HepG2 (cell line): Measurements from ENCODE around the gene CNNM1. TPM values are rescaled to one million over a fixed set of nuclear protein-coding genes. Genes with fewer than 3 reads are reported as not detected.

Experiments
- ATAC-seq: fragments of 200-7000 bp; cut with Tn5 transposase; 3 replicates; pipeline ENCODE4 v1.9.1; 2020; ENCODE audit warnings: mild to moderate bottlenecking, moderate library complexity
- BruUV-seq: library from RNA; stranded (reverse); fragments of 400-500 nt; replicated peaks from 2 replicates; lab custom pipeline; 2021; lab: Mats Ljungman, UMichigan
- CTCF ChIA-PET: fragments of 300-600 bp; formaldehyde crosslinking; extraction: SDS; loops from one replicate; lab custom pipeline; 2021; ENCODE audit warnings: low total read pairs, inconsistent platforms, low intra/inter-chr PET ratio; lab: Yijun Ruan, JAX
- POLR2A ChIA-PET: fragments of 350-600 bp; sonication (Branson Sonifier 250); formaldehyde crosslinking; loops from one replicate; lab custom pipeline; 2020; ENCODE audit warnings: antibody characterized with exemption, inconsistent platforms; lab: Yijun Ruan, JAX
- DNase-seq: peaks from one replicate; pipeline ENCODE4 v3.0.0-alpha.2; 2015; ENCODE audit warnings: low spot score
- FAIRE-seq: peaks from 3 replicates; lab custom pipeline; 2011; peaks lifted over from hg19 to GRCh38; lab: Jason Lieb, UNC
- H2AFZ ChIP-seq: one replicate; pipeline ENCODE4 v1.6.1; 2011; ENCODE audit warnings: low read length, inconsistent platforms
- H3K27ac ChIP-seq: fragments of 300-600 bp; 3 replicates; pipeline ENCODE4 v1.8.0; 2011; ENCODE audit warnings: mixed run types, mild to moderate bottlenecking, mixed read lengths, low read length, inconsistent platforms; ENCODE audit not compliant: insufficient read depth; ENCODE audit errors: extremely low read length
- H3K27me3 ChIP-seq, 2 experiments: fragments of 200-600 bp in 1 of 2; 2 replicates in 1 of 2; 3 replicates in 1 of 2; pipeline versions ENCODE4 v1.6.0 to v1.8.0; 2011; ENCODE audit warnings: low read length in 2 of 2, mild to moderate bottlenecking in 2 of 2, moderate library complexity in 2 of 2, inconsistent platforms in 1 of 2; ENCODE audit not compliant: insufficient read depth in 2 of 2, control insufficient read depth in 1 of 2
- H3K36me3 ChIP-seq, 2 experiments: fragments of 200-600 bp in 1 of 2; replicated peaks in 1 of 2; 2 replicates in 1 of 2; 3 replicates in 1 of 2; pipeline versions ENCODE4 v1.5.1 to v1.8.0; 2011; ENCODE audit warnings: low read length in 2 of 2, inconsistent platforms in 1 of 2; ENCODE audit not compliant: insufficient read depth in 2 of 2, control insufficient read depth in 1 of 2
- H3K4me1 ChIP-seq: 2 replicates; pipeline ENCODE4 v1.5.1; 2012; ENCODE audit warnings: low read length, inconsistent platforms; ENCODE audit not compliant: insufficient read depth
- H3K4me2 ChIP-seq: 2 replicates; pipeline ENCODE4 v1.6.0; 2011; ENCODE audit warnings: low read depth, low read length, inconsistent platforms
- H3K4me3 ChIP-seq, 3 experiments: fragments of 200-600 bp in 1 of 3; sonication (generic), shearing (Covaris generic) in 1 of 3; replicated peaks in 1 of 3; 2 replicates each; pipeline ENCODE4 v1.5.1; 2011 to 2016; ENCODE audit warnings: low read length in 3 of 3, inconsistent platforms in 2 of 3, low read depth in 2 of 3, mild to moderate bottlenecking in 2 of 3, control low read depth in 1 of 3, mixed read lengths in 1 of 3; ENCODE audit not compliant: insufficient read depth in 1 of 3
- H3K79me2 ChIP-seq: one replicate; pipeline ENCODE4 v1.6.1; 2011; ENCODE audit warnings: low read length, inconsistent platforms; ENCODE audit not compliant: insufficient read depth
- H3K9ac ChIP-seq: 2 replicates; pipeline ENCODE4 v1.6.0; 2011; ENCODE audit warnings: mild to moderate bottlenecking, low read depth, low read length, inconsistent platforms; ENCODE audit not compliant: insufficient read depth
- H3K9me3 ChIP-seq: 2 replicates; pipeline ENCODE4 v1.5.1; 2012; ENCODE audit warnings: mild to moderate bottlenecking, low read length
- H4K20me1 ChIP-seq: 2 replicates; pipeline ENCODE4 v1.6.0; 2011; ENCODE audit warnings: inconsistent platforms, mild to moderate bottlenecking, low read length, moderate library complexity; ENCODE audit not compliant: insufficient read depth
- ADNP ChIP-seq: sonication (generic); formaldehyde crosslinking; IDR thresholded peaks from 2 replicates; pipeline ENCODE4 v1.4.0; 2020; ENCODE audit warnings: missing genetic modification reagents
- CBX5 ChIP-seq: sonication (generic); formaldehyde crosslinking; IDR thresholded peaks from 2 replicates; pipeline ENCODE4 v1.4.0; 2020; ENCODE audit warnings: missing genetic modification reagents, borderline replicate concordance
- LCORL ChIP-seq, 2 experiments: fragments of 450-650 bp in 1 of 2; sonication (generic) in 1 of 2; formaldehyde crosslinking in 1 of 2; IDR thresholded peaks; 2 replicates each; pipeline versions ENCODE4 v1.5.0 to v1.6.1; 2017 to 2020; ENCODE audit warnings: antibody characterized with exemption in 1 of 2, missing genetic modification reagents in 1 of 2
- MED1 ChIP-seq: sonication (generic); formaldehyde crosslinking; IDR thresholded peaks from 2 replicates; pipeline ENCODE4 v1.4.0; 2020; ENCODE audit warnings: missing genetic modification reagents
- NBN ChIP-seq: fragments of 450-650 bp; conservative IDR thresholded peaks from 2 replicates; pipeline ENCODE4 v1.6.1; 2017
- PLRG1 ChIP-seq: fragments of 450-650 bp; conservative IDR thresholded peaks from 2 replicates; pipeline ENCODE4 v1.6.1; 2016
- SMARCC2 ChIP-seq: fragments of 450-650 bp; IDR thresholded peaks from 2 replicates; pipeline ENCODE4 v1.6.1; 2017; ENCODE audit warnings: antibody characterized with exemption, mild to moderate bottlenecking
- TOPORS ChIP-seq: sonication (generic); formaldehyde crosslinking; IDR thresholded peaks from 2 replicates; pipeline ENCODE4 v1.8.0; 2023; ENCODE audit warnings: mild to moderate bottlenecking, missing genetic modification reagents
- ZBTB42 ChIP-seq: sonication (generic); formaldehyde crosslinking; IDR thresholded peaks from 2 replicates; pipeline ENCODE4 v1.5.0; 2020; ENCODE audit warnings: mild to moderate bottlenecking, missing genetic modification reagents
- ZNF562 ChIP-seq: sonication (generic); formaldehyde crosslinking; IDR thresholded peaks from 2 replicates; pipeline ENCODE4 v1.8.0; 2022; ENCODE audit warnings: missing genetic modification reagents, borderline replicate concordance
- WGBS: methylation state at CpG from one replicate; pipeline ENCODE4 v1.1.6; 2017; ENCODE audit warnings: low lambda C conversion rate; 5-methylcytosine and 5-hydroxymethylcytosine counted together
- in situ Hi-C: cut with HindIII; loops from 2 replicates; pipeline ENCODE4 v1.10.0; 2017; ENCODE audit warnings: low pct_unique_long_range_greater_than_20kb; ENCODE audit not compliant: extremely low pct_ligation_motif_present
- intact Hi-C: fragments of 100-400 bp; cut with micrococcal nuclease; formaldehyde crosslinking; loops from one replicate; pipeline ENCODE4 v1.10.0; 2022; ENCODE audit not compliant: unreplicated experiment
- polyA plus RNA-seq, 8 experiments: library from polyadenylated mRNA; depleted of rRNA in 3 of 8; stranded (reverse) in 7 of 8; unstranded in 1 of 8; fragments of >200 nt; fragmentation: Illumina TruSeq in 4 of 8; extraction: Trizol in 4 of 8; gene quantifications; 2 replicates each; pipeline versions ENCODE4 v1.2.1 to v1.2.3, GENCODE V29; 2011 to 2016; ENCODE audit warnings: low read depth in 4 of 8, missing spikeins in 1 of 8, mixed read lengths in 1 of 8; ENCODE audit not compliant: insufficient read depth in 1 of 8
- total RNA-seq, 5 experiments: library from RNA; depleted of rRNA; stranded (reverse); fragments of >200 nt; fragmentation: Illumina TruSeq; extraction: Trizol; gene quantifications; 2 replicates each; pipeline ENCODE4 v1.2.3, GENCODE V29; 2016; ENCODE audit warnings: low read depth in 1 of 5
- TF ChIP-seq, protein P1 (sequence below): sonication (generic); formaldehyde crosslinking; IDR thresholded peaks from 2 replicates; pipeline ENCODE4 v1.8.1; 2022; ENCODE audit warnings: low read depth, mild to moderate bottlenecking, missing genetic modification reagents
- TF ChIP-seq, protein P2 (sequence below): sonication (generic); formaldehyde crosslinking; conservative IDR thresholded peaks from 2 replicates; pipeline ENCODE4 v1.8.0; 2022; ENCODE audit warnings: mild to moderate bottlenecking, moderate library complexity, missing genetic modification reagents
- TF ChIP-seq, protein P3 (sequence below): IDR thresholded peaks from 2 replicates; pipeline ENCODE4 v1.6.1; 2016; ENCODE audit warnings: low read depth, control low read depth

The CNNM1 gene
- total and polyA plus RNA-seq, 2 of the 13 experiments (the other 11 are each of a cell fraction or from before 2014, with no cell fraction given), result 4.3 to 9.6 TPM

- ATAC-seq, result no peak
- intact Hi-C loops, result no loop called here
- BruUV-seq, result no TSS peak
- TF ChIP-seq, protein P1, sequence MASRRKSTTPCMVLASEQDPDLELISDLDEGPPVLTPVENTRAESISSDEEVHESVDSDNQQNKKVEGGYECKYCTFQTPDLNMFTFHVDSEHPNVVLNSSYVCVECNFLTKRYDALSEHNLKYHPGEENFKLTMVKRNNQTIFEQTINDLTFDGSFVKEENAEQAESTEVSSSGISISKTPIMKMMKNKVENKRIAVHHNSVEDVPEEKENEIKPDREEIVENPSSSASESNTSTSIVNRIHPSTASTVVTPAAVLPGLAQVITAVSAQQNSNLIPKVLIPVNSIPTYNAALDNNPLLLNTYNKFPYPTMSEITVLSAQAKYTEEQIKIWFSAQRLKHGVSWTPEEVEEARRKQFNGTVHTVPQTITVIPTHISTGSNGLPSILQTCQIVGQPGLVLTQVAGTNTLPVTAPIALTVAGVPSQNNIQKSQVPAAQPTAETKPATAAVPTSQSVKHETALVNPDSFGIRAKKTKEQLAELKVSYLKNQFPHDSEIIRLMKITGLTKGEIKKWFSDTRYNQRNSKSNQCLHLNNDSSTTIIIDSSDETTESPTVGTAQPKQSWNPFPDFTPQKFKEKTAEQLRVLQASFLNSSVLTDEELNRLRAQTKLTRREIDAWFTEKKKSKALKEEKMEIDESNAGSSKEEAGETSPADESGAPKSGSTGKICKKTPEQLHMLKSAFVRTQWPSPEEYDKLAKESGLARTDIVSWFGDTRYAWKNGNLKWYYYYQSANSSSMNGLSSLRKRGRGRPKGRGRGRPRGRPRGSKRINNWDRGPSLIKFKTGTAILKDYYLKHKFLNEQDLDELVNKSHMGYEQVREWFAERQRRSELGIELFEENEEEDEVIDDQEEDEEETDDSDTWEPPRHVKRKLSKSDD, result no peak
- TF ChIP-seq TOPORS (no peak), ADNP (CRISPR knock-in tag) (no peak)
- no peak for FAIRE-seq
- no peaks in the 10 kb centered on the region for H3K9me3 ChIP-seq
- no peaks in the 10 kb centered on the region for H4K20me1 ChIP-seq
- H2AFZ ChIP-seq, result no peak overlapping the region
- in situ Hi-C loops, result no loop called here
- H3K79me2 ChIP-seq, result no peaks in the 10 kb centered on the region
- no peaks in the 10 kb centered on the region for H3K36me3 ChIP-seq
- ChIA-PET POLR2A (no interaction called here), CTCF (no interaction called here)
- H3K4me2 ChIP-seq, result no peak overlapping the region
- no peak overlapping the region for H3K27ac ChIP-seq
- no peak for DNase-seq
- no peaks in the 10 kb centered on the region for H3K4me1 ChIP-seq
- no peaks in the 10 kb centered on the region; a peak in 1 of 5 replicates for H3K27me3 ChIP-seq
- H3K9ac ChIP-seq, result no peak overlapping the region
- WGBS, result 20% methylated on average over 1 of the region's 1 CpG
- no peak overlapping the region for H3K4me3 ChIP-seq
Observed at GRCh38 chr10:99290306-99290705, 38.9 kb upstream of the CNNM1 start.

DNA sequence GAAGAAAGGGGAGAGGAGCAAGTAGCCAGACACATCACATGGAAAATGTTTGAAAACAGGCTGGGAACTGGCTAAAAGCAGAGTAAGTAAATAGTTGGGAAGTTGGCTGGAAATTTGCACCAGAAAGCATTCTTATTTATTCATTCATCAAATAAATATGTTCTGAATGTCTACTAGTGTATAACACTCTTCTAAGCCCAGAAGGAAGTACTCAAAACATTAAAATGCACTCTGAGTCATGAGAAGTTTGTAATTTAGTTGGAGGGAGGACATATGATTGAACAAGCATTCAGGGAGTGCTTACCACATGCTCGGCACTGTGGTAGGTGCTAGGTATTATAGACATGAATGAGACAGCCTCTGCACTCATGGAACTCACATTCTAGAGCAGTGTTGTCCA is 37.0 kb upstream of the CNNM1 start:
- BruUV-seq, result no TSS peak
- ChIA-PET POLR2A (no interaction called here), CTCF (no interaction called here)
- Histone ChIP-seq H3K4me3 (no peak overlapping the region), H3K9ac (no peak overlapping the region), H3K36me3 (no peaks in the 10 kb centered on the region), H3K27ac (no peak overlapping the region), H3K4me1 (no peaks in the 10 kb centered on the region), H3K79me2 (no peaks in the 10 kb centered on the region), H4K20me1 (no peaks in the 10 kb centered on the region), H3K4me2 (no peak overlapping the region), H2AFZ (no peak overlapping the region), H3K27me3 (no peaks in the 10 kb centered on the region; a peak in 2 of 5 replicates), H3K9me3 (no peaks in the 10 kb centered on the region)
- 38% methylated on average over 1 of the region's 1 CpG for WGBS
- in situ Hi-C loops, result no loop called here
- intact Hi-C loops, result no loop called here
- no peak for FAIRE-seq
- no peak for DNase-seq
- ATAC-seq, result no peak
- TF ChIP-seq PLRG1 (no peak), LCORL (IDR thresholded peaks at IDR 0.05) (no peak), LCORL (CRISPR knock-in tag; IDR thresholded peaks at IDR 0.05) (no peak), MED1 (no peak), ZBTB42 (no peak), ZNF562 (no peak), SMARCC2 (no peak), CBX5 (no peak), NBN (no peak)
- TF ChIP-seq, protein P2, sequence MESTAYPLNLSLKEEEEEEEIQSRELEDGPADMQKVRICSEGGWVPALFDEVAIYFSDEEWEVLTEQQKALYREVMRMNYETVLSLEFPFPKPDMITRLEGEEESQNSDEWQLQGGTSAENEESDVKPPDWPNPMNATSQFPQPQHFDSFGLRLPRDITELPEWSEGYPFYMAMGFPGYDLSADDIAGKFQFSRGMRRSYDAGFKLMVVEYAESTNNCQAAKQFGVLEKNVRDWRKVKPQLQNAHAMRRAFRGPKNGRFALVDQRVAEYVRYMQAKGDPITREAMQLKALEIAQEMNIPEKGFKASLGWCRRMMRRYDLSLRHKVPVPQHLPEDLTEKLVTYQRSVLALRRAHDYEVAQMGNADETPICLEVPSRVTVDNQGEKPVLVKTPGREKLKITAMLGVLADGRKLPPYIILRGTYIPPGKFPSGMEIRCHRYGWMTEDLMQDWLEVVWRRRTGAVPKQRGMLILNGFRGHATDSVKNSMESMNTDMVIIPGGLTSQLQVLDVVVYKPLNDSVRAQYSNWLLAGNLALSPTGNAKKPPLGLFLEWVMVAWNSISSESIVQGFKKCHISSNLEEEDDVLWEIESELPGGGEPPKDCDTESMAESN (CRISPR knock-in tag), result no peak
- TF ChIP-seq, protein P3, sequence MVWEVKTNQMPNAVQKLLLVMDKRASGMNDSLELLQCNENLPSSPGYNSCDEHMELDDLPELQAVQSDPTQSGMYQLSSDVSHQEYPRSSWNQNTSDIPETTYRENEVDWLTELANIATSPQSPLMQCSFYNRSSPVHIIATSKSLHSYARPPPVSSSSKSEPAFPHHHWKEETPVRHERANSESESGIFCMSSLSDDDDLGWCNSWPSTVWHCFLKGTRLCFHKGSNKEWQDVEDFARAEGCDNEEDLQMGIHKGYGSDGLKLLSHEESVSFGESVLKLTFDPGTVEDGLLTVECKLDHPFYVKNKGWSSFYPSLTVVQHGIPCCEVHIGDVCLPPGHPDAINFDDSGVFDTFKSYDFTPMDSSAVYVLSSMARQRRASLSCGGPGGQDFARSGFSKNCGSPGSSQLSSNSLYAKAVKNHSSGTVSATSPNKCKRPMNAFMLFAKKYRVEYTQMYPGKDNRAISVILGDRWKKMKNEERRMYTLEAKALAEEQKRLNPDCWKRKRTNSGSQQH (CRISPR knock-in tag), result no peak
